Gastrocnemius medialis (tissue), 4 donors: ENCODE results near the gene GAA.

Source experiments
- CTCF ChIP-seq, 5 experiments: fragments of 450-650 bp in 3 of 5; fragments of 200-600 bp in 2 of 5; sonication (generic) in 2 of 5; IDR thresholded peaks in 4 of 5; conservative IDR thresholded peaks in 1 of 5; 1 replicate in 4 of 5; 2 replicates in 1 of 5; pipeline ENCODE4 v1.5.1; 2016 to 2019; ENCODE audit warnings: antibody characterized with exemption in 5 of 5, mild to moderate bottlenecking in 3 of 5, moderate library complexity in 3 of 5
- POLR2A ChIP-seq, 2 donors: fragments of 450-650 bp; IDR thresholded peaks; one replicate each; pipeline ENCODE4 v1.6.1; 2017; ENCODE audit warnings: antibody characterized with exemption in 2 of 2, mild to moderate bottlenecking in 2 of 2, moderate library complexity in 2 of 2

DNA sequence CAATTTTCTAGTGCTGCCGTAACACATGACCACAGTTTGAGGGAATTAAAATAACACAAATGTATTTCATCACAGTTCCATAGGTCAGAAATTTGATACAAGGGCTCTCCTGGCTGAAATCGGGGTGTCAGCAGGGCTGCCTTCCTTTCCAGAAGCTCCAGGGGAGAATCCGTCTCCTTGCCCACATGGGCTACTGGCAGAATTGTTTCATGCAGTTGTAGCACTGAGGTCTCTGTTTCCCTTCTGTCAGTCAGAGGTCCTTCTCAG is 25.0 kb downstream of the GAA start:
- TF ChIP-seq CTCF (IDR thresholded peaks at IDR 0.05 in 4 of 5, conservative IDR thresholded peaks at IDR 0.05 in 1 of 5) (no peak), POLR2A (IDR thresholded peaks at IDR 0.05) (no peak)
